ENCODE data around the gene CLEC4C. TPM values are rescaled to one million over a fixed set of nuclear protein-coding genes. Genes with fewer than 3 reads are reported as not detected.

The CLEC4C gene
- total and polyA plus RNA-seq, 2 of the 13 experiments (the other 11 are each of a cell fraction or from before 2014, with no cell fraction given): not detected

DNA sequence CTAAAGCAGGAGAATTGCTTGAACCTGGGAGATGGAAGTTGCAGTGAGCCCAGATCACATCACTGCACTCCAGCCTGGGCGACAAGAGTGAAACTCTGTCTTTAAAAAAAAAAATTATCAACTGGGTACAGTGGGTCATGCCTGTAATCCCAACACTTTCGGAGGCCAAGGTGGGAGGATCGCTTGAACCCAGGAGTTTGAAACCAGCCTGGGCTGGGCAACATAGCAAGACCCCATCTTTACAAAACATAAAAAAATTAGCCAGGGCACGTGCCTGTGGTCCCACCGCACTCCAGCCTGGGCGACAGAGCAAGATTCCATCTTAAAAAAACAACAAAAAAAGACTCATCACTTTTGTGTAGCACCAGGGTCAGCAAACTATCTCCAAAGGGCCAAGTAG is 34.9 kb upstream of the CLEC4C start (continued):
- TF ChIP-seq ZNF292 (CRISPR knock-in tag; IDR thresholded peaks at IDR 0.05; ENCODE audit: borderline replicate concordance, low read depth) (no peak), ZNF780A (CRISPR knock-in tag; IDR thresholded peaks at IDR 0.05) (no peak), ZNF720 (CRISPR knock-in tag; IDR thresholded peaks at IDR 0.05) (no peak), PTBP1 (IDR thresholded peaks at IDR 0.05; ENCODE audit: low read depth, low read length, poor library complexity, severe bottlenecking) (no peak)
- TF ChIP-seq, protein P1, sequence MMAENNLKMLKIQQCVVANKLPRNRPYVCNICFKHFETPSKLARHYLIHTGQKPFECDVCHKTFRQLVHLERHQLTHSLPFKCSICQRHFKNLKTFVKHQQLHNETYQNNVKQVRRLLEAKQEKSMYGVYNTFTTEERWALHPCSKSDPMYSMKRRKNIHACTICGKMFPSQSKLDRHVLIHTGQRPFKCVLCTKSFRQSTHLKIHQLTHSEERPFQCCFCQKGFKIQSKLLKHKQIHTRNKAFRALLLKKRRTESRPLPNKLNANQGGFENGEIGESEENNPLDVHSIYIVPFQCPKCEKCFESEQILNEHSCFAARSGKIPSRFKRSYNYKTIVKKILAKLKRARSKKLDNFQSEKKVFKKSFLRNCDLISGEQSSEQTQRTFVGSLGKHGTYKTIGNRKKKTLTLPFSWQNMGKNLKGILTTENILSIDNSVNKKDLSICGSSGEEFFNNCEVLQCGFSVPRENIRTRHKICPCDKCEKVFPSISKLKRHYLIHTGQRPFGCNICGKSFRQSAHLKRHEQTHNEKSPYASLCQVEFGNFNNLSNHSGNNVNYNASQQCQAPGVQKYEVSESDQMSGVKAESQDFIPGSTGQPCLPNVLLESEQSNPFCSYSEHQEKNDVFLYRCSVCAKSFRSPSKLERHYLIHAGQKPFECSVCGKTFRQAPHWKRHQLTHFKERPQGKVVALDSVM (CRISPR knock-in tag; IDR thresholded peaks at IDR 0.05): no peak

DNA sequence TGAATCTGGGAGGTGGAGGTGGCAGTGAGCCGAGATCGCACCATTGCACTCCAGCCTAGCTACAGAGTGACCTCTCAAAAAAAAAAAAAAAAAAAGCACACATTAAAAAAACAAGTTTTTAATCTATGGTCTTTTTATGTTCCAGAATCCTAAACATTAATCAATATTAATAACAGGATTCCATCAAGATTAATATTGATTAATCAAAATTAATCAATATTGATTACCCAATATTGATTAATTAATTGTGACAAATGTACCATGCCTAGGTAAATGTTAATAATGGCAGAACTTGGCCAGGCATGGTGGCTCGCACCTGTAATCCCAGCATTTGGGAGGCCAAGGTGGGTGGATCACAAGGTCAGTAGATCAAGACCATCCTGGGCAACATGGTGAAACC is 34.1 kb upstream of the CLEC4C start:
- intact Hi-C loops (cut with micrococcal nuclease; ENCODE audit: unreplicated experiment) (no loop called here), in situ Hi-C loops (cut with HindIII; ENCODE audit: extremely low pct_ligation_motif_present, low pct_unique_long_range_greater_than_20kb) (no loop called here)
- no peaks in the 10 kb centered on the region; a peak in 1 of 5 replicates for H3K27me3 ChIP-seq (ENCODE audit: control insufficient read depth in 1 of 2, insufficient read depth in 2 of 2, low read length in 2 of 2)
- H4K20me1 ChIP-seq (ENCODE audit: insufficient read depth, low read length): no peaks in the 10 kb centered on the region
- no peaks in the 10 kb centered on the region for H3K9me3 ChIP-seq (ENCODE audit: low read length)
- no peak overlapping the region for H3K4me2 ChIP-seq (ENCODE audit: low read depth, low read length)
- no peak for ATAC-seq
- FAIRE-seq: no peak
- no peak for TF ChIP-seq ZC3H13 (CRISPR knock-in tag; IDR thresholded peaks at IDR 0.05)
- no peak for TF ChIP-seq SIN3B (IDR thresholded peaks at IDR 0.05; ENCODE audit: low read length)
- TF ChIP-seq, protein P2, sequence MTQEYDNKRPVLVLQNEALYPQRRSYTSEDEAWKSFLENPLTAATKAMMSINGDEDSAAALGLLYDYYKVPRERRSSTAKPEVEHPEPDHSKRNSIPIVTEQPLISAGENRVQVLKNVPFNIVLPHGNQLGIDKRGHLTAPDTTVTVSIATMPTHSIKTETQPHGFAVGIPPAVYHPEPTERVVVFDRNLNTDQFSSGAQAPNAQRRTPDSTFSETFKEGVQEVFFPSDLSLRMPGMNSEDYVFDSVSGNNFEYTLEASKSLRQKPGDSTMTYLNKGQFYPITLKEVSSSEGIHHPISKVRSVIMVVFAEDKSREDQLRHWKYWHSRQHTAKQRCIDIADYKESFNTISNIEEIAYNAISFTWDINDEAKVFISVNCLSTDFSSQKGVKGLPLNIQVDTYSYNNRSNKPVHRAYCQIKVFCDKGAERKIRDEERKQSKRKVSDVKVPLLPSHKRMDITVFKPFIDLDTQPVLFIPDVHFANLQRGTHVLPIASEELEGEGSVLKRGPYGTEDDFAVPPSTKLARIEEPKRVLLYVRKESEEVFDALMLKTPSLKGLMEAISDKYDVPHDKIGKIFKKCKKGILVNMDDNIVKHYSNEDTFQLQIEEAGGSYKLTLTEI (CRISPR knock-in tag; conservative IDR thresholded peaks at IDR 0.05): no peak
- ChIA-PET CTCF (ENCODE audit: low intra/inter-chr PET ratio, low total read pairs) (no interaction called here), POLR2A (no interaction called here)
- H2AFZ ChIP-seq (ENCODE audit: low read length): no peak overlapping the region
- H3K27ac ChIP-seq (ENCODE audit: extremely low read length, insufficient read depth, low read length): no peak overlapping the region
- 70% methylated on average over 3 of the region's 3 CpGs for WGBS (ENCODE audit: low lambda C conversion rate)
- no TSS peak for BruUV-seq (replicated peaks)
- no peak overlapping the region for H3K9ac ChIP-seq (ENCODE audit: insufficient read depth, low read depth, low read length)
- H3K79me2 ChIP-seq (ENCODE audit: insufficient read depth, low read length): no peaks in the 10 kb centered on the region
- no peaks in the 10 kb centered on the region for H3K36me3 ChIP-seq (replicated peaks in 1 of 2; ENCODE audit: control insufficient read depth in 1 of 2, insufficient read depth in 2 of 2, low read length in 2 of 2)
- H3K4me1 ChIP-seq (ENCODE audit: insufficient read depth, low read length): no peaks in the 10 kb centered on the region
- H3K4me3 ChIP-seq (replicated peaks in 1 of 3; ENCODE audit: insufficient read depth in 1 of 3, low read depth in 2 of 3, low read length in 3 of 3): no peak overlapping the region
- no peak for DNase-seq (ENCODE audit: low spot score)

Measured in HepG2 (cell line).